Stimulated activated CD8-positive, alpha-beta memory T cell treated with anti-CD3 and anti-CD28 coated beads, Interleukin-7, amount 100 ng/mL, for 48 hours (primary cell): Measurements from ENCODE around the gene UBE2K.
"Not testable (repeated sequence)": the region's sequence is repeated elsewhere in the genome, so short reads cannot be mapped to it uniquely, and the experiment has no call there.

Experiments used
- DNase-seq, 2 donors: peaks; one replicate each; pipeline ENCODE4 v3.0.0-alpha.2; 2020; ENCODE audit warnings: low read depth in 1 of 2; ENCODE audit errors: extremely low read depth in 1 of 2

Gene UBE2K, protein sequence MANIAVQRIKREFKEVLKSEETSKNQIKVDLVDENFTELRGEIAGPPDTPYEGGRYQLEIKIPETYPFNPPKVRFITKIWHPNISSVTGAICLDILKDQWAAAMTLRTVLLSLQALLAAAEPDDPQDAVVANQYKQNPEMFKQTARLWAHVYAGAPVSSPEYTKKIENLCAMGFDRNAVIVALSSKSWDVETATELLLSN

DNA sequence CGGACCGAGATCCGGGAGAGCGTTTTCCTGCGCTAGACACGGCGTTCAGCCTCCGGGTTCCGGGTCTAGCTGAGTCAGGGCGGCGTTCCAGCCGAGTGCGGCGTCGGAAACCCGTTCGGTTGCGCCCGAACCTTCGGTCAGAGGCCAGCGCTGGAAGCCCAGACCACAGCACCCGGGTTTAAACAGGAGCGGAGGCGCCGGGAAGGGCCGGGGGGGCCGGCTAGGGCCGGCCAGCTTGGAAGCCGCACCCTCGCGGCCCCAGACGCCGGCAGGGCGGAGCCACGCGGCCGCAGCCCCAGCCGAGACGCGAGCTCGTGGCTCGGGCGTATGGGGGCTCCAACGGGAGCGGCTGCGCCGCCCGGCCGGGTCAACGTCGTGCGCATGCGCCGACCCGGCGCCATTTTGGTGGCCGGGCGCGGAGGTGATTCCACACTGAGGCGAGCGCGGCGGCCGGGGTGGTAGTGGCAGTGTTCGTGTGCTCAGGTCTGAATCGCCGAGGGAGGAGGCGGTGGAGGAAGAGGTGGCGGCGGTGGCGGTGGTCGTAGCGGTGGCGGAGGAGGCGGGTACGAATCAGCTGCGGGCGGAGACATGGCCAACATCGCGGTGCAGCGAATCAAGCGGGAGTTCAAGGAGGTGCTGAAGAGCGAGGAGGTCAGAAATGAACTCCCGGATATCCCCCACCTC lies at the start of gene UBE2K:
TSS of gene UBE2K (plus strand) at position 397 of the 684 bp plus-strand sequence. CDS start at position 589, 192 bp downstream.
- peak; percentile 77 to 79 for DNase-seq

DNA sequence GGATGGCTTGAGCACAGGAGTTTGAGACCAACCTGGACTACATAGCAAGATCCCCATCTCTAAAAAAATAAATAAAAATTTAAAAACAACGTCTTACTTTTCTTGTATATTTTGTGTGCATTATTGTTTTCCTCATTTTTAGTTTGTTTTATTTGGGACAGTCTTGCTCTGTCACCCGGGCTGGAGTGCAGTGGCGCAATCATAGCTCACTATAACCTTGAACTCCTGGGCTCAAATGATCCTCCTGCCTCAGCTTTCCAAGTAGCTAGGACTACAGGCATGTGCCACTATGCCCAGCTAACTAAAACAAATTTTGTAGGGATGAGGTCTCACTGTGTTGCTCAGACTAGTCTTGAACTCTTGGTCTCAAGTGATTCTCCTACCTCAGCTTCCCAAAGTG lies 49.7 kb upstream of the UBE2K start:
- DNase-seq = no peak

DNA sequence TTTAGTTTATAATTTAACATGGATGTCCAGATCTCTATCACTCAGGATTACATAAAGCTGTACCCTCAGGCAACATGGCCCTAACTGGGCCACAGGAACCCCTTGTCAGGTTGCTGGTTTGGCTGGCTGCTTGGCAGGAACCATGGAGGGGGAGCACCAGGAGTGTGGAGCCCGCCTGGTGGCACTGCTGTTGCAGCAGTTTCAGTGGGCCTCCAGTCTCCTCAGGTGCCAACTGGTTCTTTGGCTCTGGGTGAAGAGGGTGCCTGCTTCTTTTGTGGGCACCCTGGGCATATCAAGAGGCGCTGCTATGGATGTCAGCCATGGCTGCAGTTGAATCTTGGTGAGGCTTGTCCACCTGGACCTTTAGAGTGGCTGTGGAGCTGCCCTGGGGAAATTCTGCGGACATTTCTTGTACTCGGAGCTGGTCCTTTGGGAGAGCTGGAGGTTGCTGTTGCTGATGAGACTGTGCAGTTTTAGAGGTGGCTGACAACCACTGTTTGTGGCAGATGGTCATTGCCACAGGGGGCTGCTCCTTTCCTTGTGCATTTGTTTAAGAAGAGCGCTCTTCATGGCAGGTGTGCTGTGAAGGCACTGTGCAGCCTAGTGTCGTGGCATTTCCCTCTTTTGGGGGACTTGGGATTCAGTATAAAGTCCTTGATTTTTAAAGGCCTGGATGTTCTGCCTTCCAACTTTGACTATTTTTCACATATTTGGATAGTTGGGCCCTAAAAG lies 48.9 kb upstream of the UBE2K start:
- DNase-seq = no peak

DNA sequence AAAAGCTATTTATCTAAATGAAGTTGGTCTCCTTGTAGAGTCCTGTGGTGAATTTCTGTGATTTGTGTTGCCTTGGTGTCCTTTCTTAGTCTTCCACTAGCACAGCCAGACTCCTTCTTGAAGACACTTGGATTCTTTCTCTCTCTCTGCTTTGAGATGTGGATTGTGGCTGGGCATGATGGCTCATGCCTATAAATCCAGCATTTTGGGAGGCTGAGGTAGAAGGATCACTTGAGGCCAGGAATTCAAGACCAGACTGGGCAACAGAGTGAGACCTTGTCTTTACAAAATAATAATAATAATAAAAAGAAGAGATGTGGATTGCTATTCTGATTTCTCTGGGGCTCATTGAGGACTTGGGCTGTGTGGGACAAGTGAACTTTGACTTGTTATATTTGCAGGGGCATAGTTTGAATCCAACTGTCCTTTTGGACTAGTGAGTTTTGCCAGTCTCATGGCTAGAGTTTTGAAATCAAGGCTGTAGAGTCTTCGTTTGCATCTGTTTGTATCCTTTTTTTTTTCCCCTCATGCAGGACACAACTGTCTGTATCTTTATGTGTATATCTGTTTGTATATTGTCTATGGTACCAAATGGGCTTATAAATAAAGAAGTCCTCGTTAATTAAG lies 48.2 kb upstream of the UBE2K start:
- DNase-seq = no peak

DNA sequence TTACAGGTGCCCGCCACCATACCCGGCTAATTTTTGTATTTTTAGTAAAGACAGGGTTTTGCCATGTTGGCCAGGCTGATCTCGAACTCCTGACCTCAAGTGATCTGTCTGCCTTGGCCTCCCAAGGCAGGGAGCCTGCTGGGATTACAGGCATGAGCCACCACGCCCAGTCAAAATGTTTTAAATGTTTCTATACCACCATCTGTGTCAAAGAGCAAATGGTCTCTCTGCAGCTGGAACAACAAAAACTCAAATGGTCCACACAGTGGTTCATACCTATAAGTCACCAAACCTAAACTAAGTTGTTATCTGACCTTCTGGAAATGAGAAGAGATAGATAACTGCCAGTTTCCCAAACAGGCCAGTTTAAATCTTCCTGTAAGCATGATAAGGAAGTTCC lies 46.4 kb upstream of the UBE2K start:
- not testable (repeated sequence) for DNase-seq

DNA sequence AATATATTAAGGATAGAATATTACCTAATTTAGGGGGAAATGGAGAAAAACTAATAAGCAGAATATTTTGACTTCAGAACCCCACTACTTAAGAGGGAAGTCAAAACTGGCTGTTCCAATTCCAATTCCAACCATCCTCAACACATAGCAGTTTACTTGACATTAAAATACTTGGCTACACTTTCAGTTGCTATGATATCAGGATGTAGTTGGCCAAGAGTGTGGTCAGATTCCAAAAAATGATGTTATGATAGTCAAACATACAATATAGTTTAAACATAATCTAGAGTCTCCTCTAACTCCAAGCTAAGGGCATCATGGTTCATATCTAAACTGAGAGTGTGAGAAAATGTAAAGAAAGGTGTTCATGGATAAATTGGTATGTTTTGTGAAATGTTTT lies 42.7 kb upstream of the UBE2K start:
- no peak for DNase-seq

DNA sequence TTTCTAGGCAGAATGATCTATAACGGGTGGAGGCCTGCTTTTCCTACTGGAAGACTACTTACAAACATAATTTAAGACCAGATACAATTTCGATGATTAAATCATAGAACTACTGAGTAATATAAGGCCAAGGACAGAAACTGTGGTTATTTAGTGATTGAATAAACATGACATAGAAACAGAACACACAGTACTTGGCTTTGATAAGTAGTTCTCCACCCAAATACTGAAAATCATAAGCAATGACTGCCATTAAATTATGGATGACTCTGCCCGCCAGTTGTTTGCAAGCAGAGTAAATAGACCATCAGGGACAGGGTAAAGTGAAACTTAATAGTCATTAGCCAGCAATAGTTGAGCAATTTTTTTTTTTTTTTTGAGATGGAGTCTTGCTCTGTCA lies 42.1 kb upstream of the UBE2K start:
- DNase-seq = no peak

DNA sequence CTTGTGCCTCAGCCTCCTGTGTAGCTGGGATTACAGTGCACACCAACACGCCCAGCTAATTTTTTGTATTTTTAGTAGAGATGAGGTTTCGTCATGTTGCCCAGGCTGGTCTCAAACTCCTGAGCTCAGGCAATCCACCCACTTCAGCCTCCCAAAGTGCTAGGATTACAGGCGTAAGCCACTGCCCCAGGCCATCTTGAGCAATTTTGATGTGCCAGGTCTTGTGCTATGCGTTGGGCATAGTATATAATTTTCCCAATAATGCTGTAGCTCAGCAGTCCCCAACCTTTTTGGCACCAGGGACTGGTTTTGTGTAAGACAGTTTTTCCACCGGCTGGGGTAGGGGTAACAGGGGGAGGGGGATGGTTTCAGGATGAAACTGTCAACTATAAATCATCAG lies 41.3 kb upstream of the UBE2K start:
- not testable (repeated sequence) for DNase-seq

DNA sequence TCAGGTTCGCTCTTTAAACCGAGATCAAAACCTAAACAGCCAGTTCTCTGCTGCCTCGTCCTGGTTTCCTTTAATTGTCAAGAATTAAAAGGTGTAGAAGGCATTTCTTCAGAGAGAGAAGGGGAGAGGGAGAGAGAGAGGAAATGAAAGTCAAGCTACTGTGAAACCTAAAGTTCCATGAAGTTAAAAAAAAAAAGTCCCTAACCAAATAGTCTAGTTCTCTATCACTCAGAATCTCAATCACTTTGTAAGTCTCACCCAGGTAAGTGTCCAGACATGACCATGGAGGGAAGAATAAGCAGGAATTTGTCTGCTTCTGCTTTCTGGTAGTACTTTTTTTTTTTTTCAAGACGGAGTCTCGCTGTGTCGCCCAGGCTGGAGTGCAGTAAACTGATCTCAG lies 40.5 kb upstream of the UBE2K start:
- no peak for DNase-seq

DNA sequence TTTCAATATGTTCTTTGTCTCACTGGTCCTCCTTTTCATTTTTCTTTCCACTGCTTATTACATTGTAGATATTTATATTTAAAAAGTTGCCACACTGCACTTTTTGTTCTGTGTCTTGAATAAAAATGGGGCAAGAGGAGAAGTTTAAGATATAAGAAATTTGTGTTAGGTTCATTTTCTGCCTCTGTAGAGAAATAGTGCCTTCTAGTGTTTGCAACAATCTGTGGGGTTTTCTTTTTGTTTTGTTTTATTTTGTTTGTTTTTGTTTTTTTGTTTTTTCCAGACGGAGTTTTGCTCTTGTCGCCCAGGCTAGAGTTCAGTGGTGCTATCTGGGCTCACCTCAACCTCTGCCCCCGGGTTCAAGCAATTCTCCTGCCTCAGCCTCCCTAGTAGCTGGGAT lies 39.2 kb upstream of the UBE2K start:
- no peak for DNase-seq

DNA sequence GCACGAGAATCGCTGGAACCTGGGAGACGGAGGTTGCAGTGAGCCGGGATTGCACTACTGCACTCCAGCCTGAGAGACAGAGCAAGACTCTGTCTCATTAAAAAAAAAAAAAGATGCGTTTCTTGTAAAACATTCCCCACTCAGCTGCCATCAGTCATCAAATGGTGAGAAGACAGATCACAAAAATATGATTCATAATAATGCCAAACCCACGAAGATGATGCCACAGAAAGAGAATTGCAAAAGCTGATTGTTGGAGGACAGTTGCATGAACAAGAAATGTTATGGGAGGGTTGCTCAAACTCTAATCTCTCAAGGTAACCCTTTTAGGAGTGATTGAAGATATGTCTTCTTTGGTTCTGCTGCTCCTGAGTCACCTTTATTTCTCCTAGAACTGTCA lies 37.9 kb upstream of the UBE2K start:
- DNase-seq = no peak

DNA sequence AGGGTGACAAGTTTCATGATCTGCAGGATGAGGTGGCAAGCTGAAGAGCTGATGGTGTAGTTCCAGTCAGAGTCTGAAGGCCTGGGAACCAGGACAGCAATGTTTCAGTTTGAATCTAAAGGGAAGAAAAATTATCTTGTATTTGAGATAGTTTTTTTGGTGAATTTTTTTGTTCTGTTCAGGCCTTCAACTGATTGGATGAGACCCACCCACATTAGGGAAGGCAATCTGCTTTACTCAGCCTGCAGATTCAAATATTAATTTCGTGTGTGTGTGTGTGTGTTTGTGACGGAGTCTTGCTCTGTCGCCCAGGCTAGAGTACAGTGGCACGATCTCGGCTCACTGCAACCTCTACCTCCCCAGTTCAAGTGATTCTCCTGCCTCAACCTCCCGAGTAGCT lies 37.2 kb upstream of the UBE2K start:
- DNase-seq = no peak

DNA sequence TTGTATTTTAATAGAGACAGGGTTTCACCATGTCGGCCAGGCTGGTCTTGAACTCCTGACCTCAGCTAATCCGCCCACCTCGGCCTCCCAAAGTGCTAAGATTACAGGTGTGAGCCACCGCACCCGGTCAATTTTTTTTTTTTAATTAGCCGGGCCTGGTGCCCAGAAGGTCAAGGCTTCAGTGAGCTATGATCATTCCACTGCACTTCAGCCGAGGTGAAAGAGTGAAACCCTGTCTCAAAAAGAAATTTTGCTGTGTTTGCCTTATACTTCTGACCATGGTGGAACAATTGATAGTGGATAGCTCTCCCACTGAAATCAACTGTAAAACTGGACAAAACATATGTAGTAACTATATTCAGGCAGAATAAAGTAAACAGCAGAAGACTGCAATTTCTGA lies 35.3 kb upstream of the UBE2K start:
- no peak for DNase-seq

DNA sequence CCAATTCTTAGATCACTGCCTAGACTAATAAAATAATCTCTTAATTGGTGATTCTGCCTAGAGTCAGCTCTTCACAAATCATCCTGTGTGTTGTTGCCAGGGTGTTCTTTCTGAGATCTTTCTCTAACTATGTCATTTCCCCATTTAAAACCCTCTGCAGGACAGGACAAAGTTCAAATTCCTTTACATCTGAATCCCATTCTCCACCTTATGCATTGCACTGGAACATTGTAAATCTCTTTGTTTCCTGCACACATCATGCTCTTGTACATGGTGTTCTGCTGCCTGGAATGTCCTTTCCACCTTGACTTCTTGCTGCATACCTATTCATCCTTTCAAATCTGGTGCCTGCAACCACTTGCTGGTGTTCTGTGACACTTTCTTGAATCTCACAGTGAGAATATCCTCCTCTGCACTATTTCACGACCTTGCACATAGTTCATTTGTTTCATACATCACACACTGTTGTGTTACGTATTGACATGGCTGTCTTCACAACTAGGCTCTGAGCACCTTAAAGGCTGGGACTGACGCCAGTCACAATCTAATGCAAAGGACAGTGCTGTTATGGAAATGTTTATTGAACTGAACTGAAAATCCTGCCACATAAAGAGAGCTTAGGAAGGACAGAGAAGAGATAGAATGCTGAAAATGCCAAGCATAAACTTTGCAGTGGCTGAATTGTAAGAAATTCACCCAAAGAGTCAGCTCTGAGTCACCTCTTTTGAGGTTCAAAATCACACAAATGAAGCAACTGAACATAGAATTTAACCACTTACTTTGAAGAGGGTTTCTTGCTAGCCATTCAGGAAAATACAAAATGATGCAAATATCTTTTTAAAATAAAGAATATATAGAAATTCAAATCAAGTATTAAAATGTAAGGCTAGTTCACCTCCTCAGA lies 32.9 kb upstream of the UBE2K start:
- DNase-seq = no peak

DNA sequence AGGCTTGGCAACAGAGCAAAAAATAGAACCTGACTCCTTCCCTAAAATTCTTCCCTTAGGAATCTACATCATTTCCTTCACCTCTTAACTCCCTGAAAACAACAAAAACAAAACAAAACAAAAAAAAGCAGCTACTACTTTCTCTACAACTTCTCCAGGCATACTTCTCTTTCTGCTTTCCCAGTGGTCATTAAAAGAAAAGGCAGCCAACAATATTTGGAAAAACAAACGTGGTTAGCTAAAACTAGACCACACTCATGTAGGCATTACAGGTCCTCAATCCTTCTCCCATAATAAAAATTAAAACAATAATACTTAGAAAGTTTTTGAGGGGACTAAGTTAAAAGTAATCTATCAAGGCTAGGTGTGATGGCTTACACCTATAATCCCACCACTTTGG lies 30.2 kb upstream of the UBE2K start:
- no peak for DNase-seq

DNA sequence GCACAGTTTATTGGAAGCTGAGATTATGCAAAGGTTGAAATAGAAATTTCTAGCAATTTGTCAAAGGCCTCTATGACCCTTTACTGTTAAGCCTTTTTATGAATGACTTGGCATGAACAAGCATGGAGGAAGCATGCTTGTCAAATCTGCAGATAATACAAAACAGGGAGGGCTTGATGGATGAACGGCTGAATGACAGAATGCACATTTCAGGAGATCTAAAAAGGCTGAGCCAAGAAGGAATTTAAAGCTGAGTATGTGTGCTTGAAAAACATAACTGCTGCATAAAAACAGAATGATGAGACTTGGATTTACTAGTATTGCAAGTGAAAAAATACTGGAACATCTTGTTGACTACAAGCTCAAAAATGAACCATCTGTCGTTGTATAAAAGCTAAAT lies 29.0 kb upstream of the UBE2K start:
- DNase-seq = no peak

DNA sequence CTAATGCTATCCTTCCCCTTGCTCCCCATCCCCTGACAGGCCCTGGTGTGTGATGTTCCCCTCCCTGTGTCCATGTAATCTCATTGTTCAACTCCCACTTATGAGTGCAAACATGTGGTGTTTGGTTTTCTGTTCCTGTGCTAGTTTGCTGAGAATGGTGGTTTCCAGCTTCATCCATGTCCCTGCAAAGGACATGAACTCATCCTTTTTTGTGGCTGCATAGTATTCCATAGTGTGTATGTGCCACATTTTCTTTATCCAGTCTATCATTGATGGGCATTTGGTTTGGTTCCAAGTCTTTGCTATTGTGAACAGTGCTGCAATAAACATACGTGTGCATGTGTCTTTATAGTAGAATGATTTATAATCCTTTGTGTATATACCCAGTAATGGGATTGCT lies 27.6 kb upstream of the UBE2K start:
- DNase-seq = not testable (repeated sequence)

DNA sequence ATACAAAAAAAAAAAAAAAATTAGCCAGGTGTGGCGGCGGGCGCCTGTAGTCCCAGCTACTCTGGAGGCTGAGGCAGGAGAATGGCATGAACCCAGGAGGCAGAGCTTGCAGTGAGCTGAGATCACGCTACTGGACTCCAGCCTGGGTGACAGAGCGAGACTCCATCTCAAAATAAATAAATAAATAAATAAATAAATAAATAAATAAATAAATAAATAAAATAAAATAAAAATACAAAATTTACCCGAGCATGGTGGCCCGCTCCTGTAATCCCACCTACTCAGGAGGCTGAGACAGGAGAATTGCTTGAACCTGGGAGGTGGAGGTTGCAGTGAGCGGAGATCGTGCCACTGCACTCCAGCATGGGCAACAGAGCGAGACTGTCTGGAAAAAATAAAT lies 22.3 kb upstream of the UBE2K start:
- DNase-seq = not testable (repeated sequence)

DNA sequence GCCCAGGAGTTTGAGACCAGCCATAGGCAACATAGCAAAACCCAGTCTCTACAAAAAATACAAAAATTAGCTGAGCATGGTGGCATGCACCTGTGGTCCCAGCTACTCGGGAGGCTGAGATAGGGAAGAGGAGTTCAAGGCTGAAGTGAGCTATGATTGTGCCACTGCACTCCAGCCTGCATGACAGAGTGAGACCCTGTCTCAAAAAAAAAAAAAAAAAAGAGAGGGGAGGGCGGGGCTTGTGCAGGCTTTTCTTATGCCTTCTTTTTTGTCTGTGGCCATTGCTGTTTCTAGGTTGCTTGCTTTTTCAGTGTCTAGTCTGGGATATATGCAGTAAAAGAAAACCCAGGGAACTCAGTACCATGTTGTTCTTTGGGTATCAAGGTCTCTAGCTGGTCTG lies 16.9 kb upstream of the UBE2K start:
- not testable (repeated sequence) for DNase-seq

DNA sequence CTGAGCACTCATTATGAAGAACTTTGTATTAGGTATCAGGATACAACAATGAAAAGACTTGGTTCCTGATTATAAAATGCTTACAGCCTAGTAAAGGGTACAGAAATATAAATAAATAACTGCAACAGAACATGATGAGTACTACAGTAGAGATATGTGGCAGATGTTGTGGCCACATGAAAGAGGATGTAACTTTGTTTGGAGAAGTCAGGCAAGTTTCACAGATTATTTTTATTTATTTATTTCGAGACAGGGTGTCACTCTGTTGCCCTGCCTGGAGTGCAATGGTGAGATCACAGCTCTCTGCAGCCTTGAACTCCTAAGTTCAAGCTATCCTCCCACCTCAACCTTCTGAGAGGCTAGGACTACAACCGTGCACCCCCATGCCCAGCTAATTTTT lies 15.8 kb upstream of the UBE2K start:
- DNase-seq = no peak

DNA sequence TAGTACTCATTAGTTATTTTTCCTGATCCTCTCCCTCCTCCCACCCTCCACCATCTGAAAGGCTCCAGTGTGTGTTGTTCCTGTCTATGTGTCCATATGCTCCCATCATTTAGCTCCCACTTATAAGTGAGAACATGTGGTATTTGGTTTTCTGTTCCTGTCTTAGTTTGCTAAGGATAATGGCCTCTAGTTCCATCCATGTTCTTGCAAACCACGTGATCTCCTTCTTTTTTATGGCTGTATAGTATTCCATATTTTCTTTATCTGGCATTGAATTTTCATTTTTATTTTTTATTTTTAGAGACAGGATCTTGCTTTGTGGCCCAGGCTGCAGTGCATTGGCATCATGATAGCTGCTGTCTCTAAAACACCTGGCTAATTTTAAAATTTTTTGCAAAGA lies 11.9 kb upstream of the UBE2K start:
- no peak for DNase-seq
